HL-60 (cell line): ENCODE measurements around the gene FANCG.

ENCODE experiments used
- CTCF ChIP-seq: IDR thresholded peaks from one replicate; pipeline ENCODE4 v1.5.1; 2011; ENCODE audit warnings: low read length, control low read depth, inconsistent platforms; ENCODE audit not compliant: insufficient read depth
- POLR2AphosphoS5 ChIP-seq: IDR thresholded peaks from 2 replicates; pipeline ENCODE4 v1.6.1; 2012; ENCODE audit warnings: low read depth
- REST ChIP-seq: IDR thresholded peaks from 2 replicates; pipeline ENCODE4 v1.6.1; 2012; ENCODE audit warnings: low read depth; ENCODE audit not compliant: insufficient replicate concordance

- no peak for TF ChIP-seq CTCF
- TF ChIP-seq POLR2AphosphoS5: no peak
- no peak for TF ChIP-seq REST
Observed at GRCh38 chr9:35111001-35111933, 31.5 kb upstream of the FANCG start.
